Right lobe of liver (tissue), 6 donors: ENCODE data around the gene TELO2. TPM values are rescaled to one million over a fixed set of nuclear protein-coding genes. Genes with fewer than 3 reads are reported as not detected.
"Not testable (repeated sequence)": the region's sequence is repeated elsewhere in the genome, so short reads cannot be mapped to it uniquely, and the experiment has no call there.

Experiments
- ATAC-seq, 4 donors: fragments of 200-7000 bp; cut with Tn5 transposase; one replicate each; pipeline ENCODE4 v1.9.1; 2020; ENCODE audit warnings: mild to moderate bottlenecking in 4 of 4, moderate library complexity in 4 of 4
- DNase-seq, 3 donors: peaks; one replicate each; pipeline ENCODE4 v3.0.0-alpha.2; 2020
- H3K27ac ChIP-seq, 3 donors: fragments of 200-600 bp; one replicate each; pipeline ENCODE4 v1.8.0; 2022
- H3K27me3 ChIP-seq, 2 donors: fragments of 200-600 bp; one replicate each; pipeline ENCODE4 v1.8.0; 2022
- H3K36me3 ChIP-seq, 4 donors: fragments of 200-600 bp; sonication (generic) in 1 of 4; one replicate each; pipeline versions ENCODE4 v1.5.1 to v1.8.0; 2017 to 2022; ENCODE audit warnings: control low read depth in 1 of 4
- H3K4me1 ChIP-seq, 4 donors: fragments of 200-600 bp; sonication (generic) in 1 of 4; one replicate each; pipeline versions ENCODE4 v1.5.1 to v1.8.0; 2017 to 2022; ENCODE audit warnings: control low read depth in 1 of 4
- H3K4me3 ChIP-seq, 3 donors: fragments of 200-600 bp; one replicate each; pipeline ENCODE4 v1.8.0; 2022
- H3K9me3 ChIP-seq, 4 donors: fragments of 200-600 bp; sonication (generic) in 1 of 4; one replicate each; pipeline versions ENCODE4 v1.5.1 to v1.8.0; 2017 to 2022; ENCODE audit warnings: control low read depth in 1 of 4
- CTCF ChIP-seq, 4 donors: fragments of 200-600 bp in 3 of 4; fragments of 450-650 bp in 1 of 4; IDR thresholded peaks; one replicate each; pipeline versions ENCODE4 v1.5.1 to v1.8.0; 2016 to 2022; ENCODE audit warnings: antibody characterized with exemption in 4 of 4, mild to moderate bottlenecking in 2 of 4
- POLR2A ChIP-seq: fragments of 450-650 bp; IDR thresholded peaks from one replicate; pipeline ENCODE4 v1.6.1; 2017; ENCODE audit warnings: antibody characterized with exemption, mild to moderate bottlenecking
- WGBS: methylation state at CpG from one replicate; pipeline ENCODE4 v1.1.6; 2018; ENCODE audit warnings: low coverage, low lambda C conversion rate; ENCODE audit not compliant: insufficient coverage; ENCODE audit errors: missing lambda C conversion rate; 5-methylcytosine and 5-hydroxymethylcytosine counted together
- intact Hi-C, 2 donors: fragments of 100-400 bp; cut with DNase I; formaldehyde crosslinking; loops; one replicate each; pipeline versions ENCODE4 v1.11.2 to v1.14.1; 2022
- total RNA-seq, 6 experiments: library from RNA; depleted of rRNA in 2 of 6; stranded (reverse); fragments of >200 nt in 2 of 6; fragmentation: NEBNext Ultra II Directional in 3 of 6; extraction: Animal tissue kit (Norgen Biotek cat#: 25700) in 3 of 6; gene quantifications; one replicate each; pipeline versions ENCODE4 v1.1.0 to v1.2.4, GENCODE V29; 2016 to 2023
- donor health status: DM: no; HTN: yes; CAD: no.
- donor health status: DM: no; HTN: no; CAD: no.
- donor health status: DM: no; HTN: no; CAD: no.
- donor health status: DM: no; HTN: yes; CAD: no.
- donor health status: DM: no; HTN: yes; CAD: no.

Gene TELO2
- total RNA-seq, 6 experiments from 2014 or later = 9.5 to 31.0 (median 20.8) TPM

GRCh38 chr16:1474082-1474795 is 18.9 kb upstream of the TELO2 start:
- WGBS = 29% methylated on average over 13 of the region's 57 CpGs
- peak overlapping the region; percentile 64 to 86 (median 83) for H3K27ac ChIP-seq
- H3K27me3 ChIP-seq = no peaks in the 10 kb centered on the region
- TF ChIP-seq CTCF (IDR thresholded peaks at IDR 0.05) (no peak), POLR2A (no peak)
- no peaks in the 10 kb centered on the region for H3K36me3 ChIP-seq
- intact Hi-C loops = no loop called here
- no peaks in the 10 kb centered on the region for H3K9me3 ChIP-seq
- H3K4me3 ChIP-seq = peak overlapping the region; percentile 87 to 97 (median 87)
- ATAC-seq = no peak
- DNase-seq = no peak
- peaks cover 0 to 18% (median 3%) of the 10 kb centered on the region in 4 donors for H3K4me1 ChIP-seq

- H3K9me3 ChIP-seq = no peaks in the 10 kb centered on the region
- ATAC-seq (peak; percentile 80 to 91 (median 90)), DNase-seq (peak; percentile 91 to 92 (median 92))
- intact Hi-C loops = no loop called here
- TF ChIP-seq POLR2A (peak; percentile 85), CTCF (IDR thresholded peaks at IDR 0.05) (no peak)
- WGBS = 0% methylated on average over 4 of the region's 99 CpGs
- no peaks in the 10 kb centered on the region for H3K27me3 ChIP-seq
- peaks cover 0 to 18% (median 3%) of the 10 kb centered on the region in 4 donors for H3K4me1 ChIP-seq
- peak within 1 kb of the TSS; percentile 87 to 97 (median 87) for H3K4me3 ChIP-seq
- H3K27ac ChIP-seq = peak within 1 kb of the TSS; percentile 64 to 86 (median 83)
- no peaks in the 10 kb centered on the region for H3K36me3 ChIP-seq
Measured at GRCh38 chr16:1474796-1475551, 18.2 kb upstream of the TELO2 start, which contains the start of gene CLCN7. CLCN7 (minus strand) TSS chr16:1475028; CDS start chr16:1474974, 54 bp downstream.

- no peak for TF ChIP-seq CTCF (IDR thresholded peaks at IDR 0.05)
- TF ChIP-seq POLR2A = no peak
- Histone ChIP-seq H3K9me3 (no peaks in the 10 kb centered on the region), H3K36me3 (no peaks in the 10 kb centered on the region), H3K4me3 (peak overlapping the region; percentile 87 to 97 (median 87)), H3K27ac (peak overlapping the region; percentile 64 to 86 (median 83)), H3K27me3 (no peaks in the 10 kb centered on the region), H3K4me1 (peaks cover 0 to 18% (median 3%) of the 10 kb centered on the region in 4 donors)
- 63% methylated on average over 2 of the region's 15 CpGs for whole genome bisulfite sequencing
- ATAC-seq (no peak), DNase-seq (no peak)
- intact Hi-C loops = no loop called here
Measured at GRCh38 chr16:1475552-1476114, 17.5 kb upstream of the TELO2 start.

- Histone ChIP-seq H3K4me3 (no peak overlapping the region), H3K9me3 (no peaks in the 10 kb centered on the region), H3K36me3 (no peaks in the 10 kb centered on the region), H3K4me1 (peaks cover 0 to 18% (median 3%) of the 10 kb centered on the region in 4 donors), H3K27ac (no peak overlapping the region), H3K27me3 (no peaks in the 10 kb centered on the region)
- DNase-seq (no peak), ATAC-seq (no peak)
- WGBS = 87% methylated on average over 3 of the region's 10 CpGs
- intact Hi-C loops = no loop called here
- TF ChIP-seq CTCF (IDR thresholded peaks at IDR 0.05) (no peak), POLR2A (no peak)
Measured at GRCh38 chr16:1477033-1477432, 16.1 kb upstream of the TELO2 start.

GRCh38 chr16:1478937-1479336 is 14.2 kb upstream of the TELO2 start:
- intact Hi-C loops = not testable (repeated sequence)

More at GRCh38 chr16:1478937-1479336, 14.2 kb upstream of the TELO2 start:
- 92% methylated on average over 9 of the region's 9 CpGs for WGBS
- H3K4me3 ChIP-seq, H3K9me3 ChIP-seq, H3K36me3 ChIP-seq, DNase-seq, H3K27me3 ChIP-seq, H3K27ac ChIP-seq, ATAC-seq: not testable (repeated sequence)
- H3K4me1 ChIP-seq = peaks cover 0 to 10% (median 1%) of the 10 kb centered on the region in 4 donors
